Cardiac fibroblast (primary cell): ENCODE measurements around the gene DYTN.

ENCODE experiments used
- DNase-seq, 2 donors: peaks; one replicate each; pipeline versions ENCODE4 v3.0.0 to v3.0.0-alpha.2; 2010; ENCODE audit warnings: low read depth in 2 of 2
- H3K4me3 ChIP-seq, 2 donors: replicated peaks in 1 of 2; 1 replicate in 1 of 2; 2 replicates in 1 of 2; pipeline ENCODE4 v1.5.1; 2011; ENCODE audit warnings: low read depth in 2 of 2, low read length in 2 of 2, mild to moderate bottlenecking in 2 of 2, moderate library complexity in 1 of 2
- CTCF ChIP-seq: IDR thresholded peaks from one replicate; pipeline ENCODE4 v1.5.1; 2011; ENCODE audit warnings: low read depth, mild to moderate bottlenecking, low read length, inconsistent platforms

Gene DYTN

GRCh38 chr2:206688990-206689389, 29.2 kb downstream of the DYTN start:
- no peak for TF ChIP-seq CTCF
- DNase-seq: no peak
- H3K4me3 ChIP-seq: no peak overlapping the region

DNA sequence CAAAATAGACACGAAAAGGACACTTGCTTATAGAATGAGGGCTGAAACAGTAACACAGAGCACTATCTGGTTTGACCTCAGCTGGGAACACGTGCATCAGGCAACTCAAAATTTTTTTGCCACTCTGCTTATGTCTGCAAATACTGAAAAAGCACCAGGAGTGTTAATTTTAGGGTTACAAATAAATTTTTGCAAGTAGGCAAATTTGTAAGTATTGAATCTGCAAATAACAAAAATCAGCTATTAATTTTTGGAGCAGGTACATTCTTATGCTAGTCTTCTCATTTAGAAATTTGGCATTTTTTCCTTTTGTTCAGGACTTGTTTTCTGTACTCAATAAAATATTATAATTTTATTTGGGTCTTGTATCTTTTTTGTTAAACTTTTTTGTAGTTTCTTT, 29.7 kb downstream of the DYTN start:
- no peak for DNase-seq
- H3K4me3 ChIP-seq: no peak overlapping the region
- TF ChIP-seq CTCF: no peak

DNA sequence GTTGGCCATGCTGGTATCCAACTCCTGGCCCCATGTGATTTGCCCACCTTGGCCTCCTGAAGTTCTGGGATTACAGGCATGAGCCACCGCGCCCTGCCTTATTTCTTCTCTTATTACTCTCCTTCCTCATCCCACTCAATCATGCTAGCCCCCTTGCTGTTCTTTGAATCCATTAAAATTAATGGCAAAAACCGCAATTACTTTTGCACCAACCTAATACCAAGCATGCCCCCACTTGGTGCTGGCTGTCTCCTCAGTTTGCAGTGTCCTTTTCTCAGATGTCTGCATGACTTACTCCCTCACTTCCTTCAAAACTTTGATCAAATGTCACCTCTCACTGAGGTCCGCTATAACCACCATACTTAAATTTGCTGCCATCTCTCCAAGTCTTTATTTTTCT, 34.6 kb downstream of the DYTN start:
- no peak for DNase-seq
- TF ChIP-seq CTCF: no peak
- H3K4me3 ChIP-seq: no peak overlapping the region

DNA sequence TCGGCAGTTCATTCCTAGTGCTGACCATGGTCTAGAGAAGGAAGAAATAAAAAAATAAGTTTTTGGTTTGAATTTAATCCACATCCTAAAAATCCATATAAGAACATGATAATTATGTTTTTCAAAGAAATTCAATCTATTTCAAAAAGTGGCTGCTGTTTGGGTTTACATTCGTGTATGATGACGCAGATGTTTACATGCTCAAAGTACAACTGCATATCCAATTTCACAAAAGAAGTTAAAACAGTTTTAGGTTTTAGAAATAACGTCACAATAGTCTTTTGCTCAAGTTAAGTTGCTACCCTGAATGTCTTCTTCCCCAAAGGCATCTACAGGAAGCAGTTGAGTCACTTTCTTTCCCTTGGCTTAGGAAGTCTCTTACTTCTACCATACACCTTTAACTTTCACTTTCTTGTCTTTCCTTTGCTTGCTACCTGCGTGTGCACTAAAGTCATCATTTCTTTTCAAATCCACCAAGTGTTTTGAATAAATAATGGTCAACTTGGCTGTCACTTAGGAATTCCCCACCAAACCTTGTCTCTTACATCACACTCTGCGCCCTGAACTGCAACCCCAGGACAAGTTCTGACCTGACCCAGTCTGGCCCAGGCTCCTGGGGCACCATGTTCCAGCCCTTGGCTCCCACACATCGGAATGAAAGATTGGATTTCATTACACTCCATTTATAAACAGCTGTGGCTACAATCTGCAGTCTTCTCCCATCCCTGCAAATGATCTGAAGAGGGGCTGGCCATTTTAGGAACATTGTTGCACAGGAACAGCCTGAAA, 47.5 kb downstream of the DYTN start:
- TF ChIP-seq CTCF: no peak
- no peak overlapping the region for H3K4me3 ChIP-seq
- DNase-seq: no peak

DNA sequence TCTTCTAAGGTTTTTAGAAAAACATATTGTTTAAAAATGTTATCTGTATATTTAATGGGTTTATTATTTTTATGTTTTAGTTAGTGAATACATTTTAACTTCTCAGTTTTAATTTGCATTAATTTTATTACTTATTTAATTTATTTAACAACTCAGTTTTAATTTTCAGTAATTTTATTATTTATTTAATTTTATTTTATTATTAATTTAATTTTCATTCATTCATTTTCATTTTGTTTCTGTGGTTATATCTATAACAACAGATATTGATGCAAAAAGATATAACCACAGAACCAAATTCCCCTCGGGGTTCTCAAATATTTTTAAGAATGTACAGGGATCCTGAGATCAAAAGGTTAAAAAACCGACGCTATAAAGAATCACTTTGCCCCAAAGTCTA, 52.9 kb downstream of the DYTN start:
- no peak for TF ChIP-seq CTCF
- H3K4me3 ChIP-seq: no peak overlapping the region
- DNase-seq: no peak

DNA sequence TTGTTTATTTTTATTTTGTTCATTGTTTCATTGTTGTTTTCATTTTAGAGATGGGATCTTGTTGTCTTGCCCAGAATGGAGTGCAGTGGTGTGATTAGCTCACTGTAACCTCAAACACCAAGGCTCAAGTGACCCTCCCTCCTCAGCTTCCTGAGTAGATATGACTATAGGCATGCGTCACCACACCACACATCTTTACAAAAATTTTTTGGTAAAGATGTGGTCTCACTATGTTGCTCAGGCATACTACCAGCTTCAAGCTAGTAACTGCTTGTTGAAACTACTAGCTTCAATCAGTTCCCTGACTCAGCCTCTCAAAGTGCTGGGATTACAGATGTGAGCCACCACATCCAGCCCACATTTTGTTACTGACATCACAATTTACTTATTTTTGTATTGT, 61.1 kb downstream of the DYTN start:
- no peak for TF ChIP-seq CTCF

DNA sequence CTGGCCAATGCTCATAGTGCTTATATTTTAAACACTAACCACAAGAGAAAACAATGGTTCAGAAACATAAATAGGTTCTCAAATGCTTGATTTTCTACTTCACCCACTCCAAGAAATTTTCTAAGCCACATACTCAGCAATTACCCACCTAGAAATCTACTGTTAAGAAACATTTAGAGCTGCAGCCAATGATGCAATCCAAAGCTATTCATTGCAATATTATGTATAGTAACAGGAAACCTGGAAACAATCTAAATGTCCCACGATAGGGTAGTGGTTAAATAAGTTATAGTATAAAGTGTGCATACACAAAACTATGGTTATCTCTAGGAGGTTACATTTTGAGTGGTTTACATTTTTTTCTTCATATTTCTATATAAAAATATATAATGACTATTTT, 70.2 kb downstream of the DYTN start:
- TF ChIP-seq CTCF: no peak
- no peak overlapping the region for H3K4me3 ChIP-seq
- DNase-seq: peak in 1 of 2 donors; percentile 22

More for the DNA sequence above, 61.1 kb downstream of the DYTN start:
- no peak overlapping the region for H3K4me3 ChIP-seq
- no peak for DNase-seq
